Activated CD8-positive, alpha-beta memory T cell treated with anti-CD3 and anti-CD28 coated beads for 4 hours (primary cell): ENCODE data around the gene FAM227B.

ENCODE experiments used
- DNase-seq, 2 donors: peaks; one replicate each; pipeline ENCODE4 v3.0.0-alpha.2; 2020; ENCODE audit warnings: low read depth in 2 of 2

Gene FAM227B

DNA sequence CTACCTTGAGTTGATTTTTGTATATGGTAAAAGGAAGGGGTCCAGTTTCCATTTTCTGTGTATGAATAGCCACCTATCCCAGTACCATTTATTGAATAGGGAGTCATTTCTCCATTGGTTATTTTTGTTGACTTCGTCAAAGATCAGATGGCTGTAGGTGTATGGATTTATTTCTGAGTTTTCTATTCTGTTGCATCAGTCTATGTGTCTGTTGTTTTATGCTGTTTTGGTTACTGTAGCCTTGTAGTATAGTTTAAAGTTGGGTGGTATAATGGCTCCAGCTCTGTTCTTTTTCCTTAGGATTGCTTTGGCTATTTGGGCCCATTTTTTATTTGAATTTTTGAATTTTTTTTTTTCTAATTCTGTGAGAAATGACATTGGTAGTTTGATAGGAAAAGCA lies 323.0 kb downstream of the FAM227B start:
- DNase-seq = no peak

DNA sequence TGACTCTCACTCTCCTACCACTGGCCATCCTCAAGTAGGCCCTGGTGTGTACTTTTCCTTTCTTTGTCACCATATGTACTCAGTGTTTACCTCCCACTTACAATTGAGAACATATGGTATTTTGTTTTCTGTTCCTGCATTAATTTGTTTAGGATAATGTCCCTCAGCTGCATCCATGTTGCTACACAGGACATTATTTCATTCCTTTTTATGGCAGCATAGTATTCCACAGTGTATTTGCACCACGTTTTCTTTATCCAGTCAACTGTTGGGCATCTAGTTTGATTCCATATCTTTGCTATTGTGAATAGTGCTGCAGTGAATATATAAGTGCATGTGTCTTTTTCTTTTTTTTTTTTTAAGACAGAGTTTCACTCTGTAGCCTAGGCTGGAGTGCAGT lies 324.4 kb downstream of the FAM227B start:
- DNase-seq = no peak

DNA sequence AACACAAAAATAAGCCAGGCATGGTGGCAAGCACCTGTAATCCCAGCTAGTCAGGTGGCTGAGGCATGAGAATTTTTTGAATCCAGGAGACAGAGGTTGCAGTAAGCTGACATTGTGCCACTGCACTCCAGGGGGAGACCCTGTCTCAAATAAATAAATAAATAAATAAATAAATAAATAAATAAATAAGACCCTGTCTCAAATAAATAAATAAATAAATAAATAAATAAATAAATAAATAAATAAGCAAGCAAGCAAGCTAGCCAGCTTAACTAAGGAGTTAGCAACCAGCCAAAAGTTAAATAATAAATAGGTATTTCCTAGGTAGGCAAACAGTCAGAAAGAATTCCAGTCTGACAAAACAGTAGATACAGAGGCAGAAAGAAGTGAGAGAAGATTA lies 326.7 kb downstream of the FAM227B start:
- no peak for DNase-seq

DNA sequence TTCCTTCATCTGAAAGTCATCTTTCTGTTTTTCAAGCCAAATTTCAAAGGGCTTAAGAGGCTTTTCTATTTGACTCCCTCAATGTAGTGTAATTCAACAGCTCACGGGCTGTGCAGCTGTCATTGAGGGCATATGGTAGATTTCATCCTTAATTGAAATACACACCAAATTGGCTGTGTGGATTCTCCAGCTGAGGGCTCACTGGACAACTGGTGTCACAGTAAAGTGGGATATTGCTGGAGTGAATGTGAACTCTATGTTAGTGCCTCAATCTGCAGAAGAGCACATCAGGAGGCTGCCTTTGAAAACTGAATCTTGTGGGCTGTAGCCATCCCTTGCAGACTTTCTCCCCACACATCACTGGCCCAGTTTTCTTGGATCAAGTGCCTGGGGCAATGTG lies 330.4 kb downstream of the FAM227B start:
- no peak for DNase-seq

DNA sequence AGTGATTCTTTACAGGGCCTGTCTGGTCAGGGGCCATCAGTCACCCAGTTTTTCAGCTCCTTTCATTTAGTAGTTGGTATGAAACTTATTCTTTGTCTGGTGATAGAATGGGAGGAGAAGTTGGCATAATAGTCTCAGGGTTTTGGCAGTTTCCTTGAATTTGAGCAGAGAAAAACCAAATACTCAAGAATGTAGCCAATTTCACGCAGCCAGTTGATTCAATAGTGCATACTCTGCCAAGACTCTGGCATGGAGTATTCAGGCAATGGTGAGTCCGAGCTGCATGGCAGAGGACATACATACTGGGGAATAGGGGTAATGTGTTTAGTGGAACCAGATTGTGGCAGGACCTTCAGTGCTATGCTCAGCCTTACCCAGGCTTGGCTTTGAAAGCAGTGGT lies 332.2 kb downstream of the FAM227B start:
- DNase-seq = no peak

DNA sequence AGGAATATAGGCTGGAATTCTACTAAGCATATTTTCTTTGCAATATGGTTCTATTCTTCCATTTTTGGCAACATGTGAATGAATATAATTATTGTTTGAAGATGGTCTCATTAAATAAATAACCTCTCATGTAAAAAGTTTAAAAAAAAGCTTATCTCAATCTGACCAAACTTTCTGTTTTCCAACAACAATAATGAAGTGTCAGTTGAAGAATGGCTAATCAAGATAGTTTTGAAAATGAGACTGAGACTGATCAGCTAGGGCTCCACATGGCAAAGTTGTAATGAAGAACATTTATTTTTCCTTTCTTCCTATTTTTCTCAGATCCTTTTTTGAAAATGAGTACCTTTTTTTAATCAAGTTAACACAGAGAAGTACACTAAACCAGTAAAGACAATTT lies 333.1 kb downstream of the FAM227B start:
- no peak for DNase-seq

DNA sequence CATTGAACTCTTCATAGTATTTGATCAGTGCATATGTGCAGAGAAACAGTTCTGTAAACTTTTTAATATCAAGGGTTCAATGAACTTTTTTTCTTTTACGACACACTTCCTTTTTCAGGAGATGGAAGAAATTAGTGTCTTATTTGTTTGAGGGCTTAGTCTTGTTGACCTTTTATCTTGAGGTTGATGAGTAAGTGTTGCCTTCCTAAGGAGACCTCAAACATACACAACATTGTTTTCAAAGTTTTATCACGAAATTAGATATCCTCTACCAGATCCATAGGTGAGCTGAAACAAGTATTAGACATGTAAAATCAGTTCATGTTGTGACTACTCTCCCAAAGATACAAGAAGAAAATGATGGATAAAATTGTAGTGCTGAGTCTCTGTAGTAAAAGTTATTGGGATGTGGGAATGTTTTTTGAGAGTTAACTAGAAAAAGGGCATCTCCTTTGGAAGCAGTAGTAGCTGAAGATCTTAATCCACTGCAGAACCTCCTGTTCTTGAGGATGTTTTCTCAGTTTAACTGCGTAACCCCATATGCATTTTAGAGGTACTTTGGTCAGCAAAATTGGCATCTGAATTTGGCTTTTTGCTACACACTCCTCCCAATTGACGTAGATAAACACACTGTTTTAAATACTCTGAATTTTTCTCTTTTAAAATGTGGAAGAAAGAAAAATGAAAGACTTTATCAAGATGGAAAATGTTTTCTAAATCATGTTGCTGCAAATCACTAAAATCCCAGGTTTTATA lies 333.8 kb downstream of the FAM227B start:
- DNase-seq = no peak

DNA sequence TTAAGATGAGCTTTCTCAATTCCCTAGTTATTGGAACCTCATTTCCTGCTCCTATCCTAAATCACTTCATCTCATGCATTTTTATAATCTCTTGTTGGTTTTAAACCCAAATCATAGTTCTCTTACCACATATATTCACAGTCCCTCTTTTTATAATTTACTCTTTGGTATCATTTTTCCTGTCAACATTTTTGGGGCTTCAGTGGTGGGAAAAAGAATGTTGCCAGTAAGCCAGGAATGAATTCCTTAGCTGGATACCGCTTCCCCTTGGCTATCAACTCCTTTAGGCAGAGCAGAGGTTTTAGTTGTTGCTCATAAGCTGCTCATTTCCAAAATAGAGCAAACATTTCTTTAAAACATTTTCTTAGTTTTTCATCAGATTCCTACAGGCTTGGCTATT lies 338.3 kb downstream of the FAM227B start:
- no peak for DNase-seq

DNA sequence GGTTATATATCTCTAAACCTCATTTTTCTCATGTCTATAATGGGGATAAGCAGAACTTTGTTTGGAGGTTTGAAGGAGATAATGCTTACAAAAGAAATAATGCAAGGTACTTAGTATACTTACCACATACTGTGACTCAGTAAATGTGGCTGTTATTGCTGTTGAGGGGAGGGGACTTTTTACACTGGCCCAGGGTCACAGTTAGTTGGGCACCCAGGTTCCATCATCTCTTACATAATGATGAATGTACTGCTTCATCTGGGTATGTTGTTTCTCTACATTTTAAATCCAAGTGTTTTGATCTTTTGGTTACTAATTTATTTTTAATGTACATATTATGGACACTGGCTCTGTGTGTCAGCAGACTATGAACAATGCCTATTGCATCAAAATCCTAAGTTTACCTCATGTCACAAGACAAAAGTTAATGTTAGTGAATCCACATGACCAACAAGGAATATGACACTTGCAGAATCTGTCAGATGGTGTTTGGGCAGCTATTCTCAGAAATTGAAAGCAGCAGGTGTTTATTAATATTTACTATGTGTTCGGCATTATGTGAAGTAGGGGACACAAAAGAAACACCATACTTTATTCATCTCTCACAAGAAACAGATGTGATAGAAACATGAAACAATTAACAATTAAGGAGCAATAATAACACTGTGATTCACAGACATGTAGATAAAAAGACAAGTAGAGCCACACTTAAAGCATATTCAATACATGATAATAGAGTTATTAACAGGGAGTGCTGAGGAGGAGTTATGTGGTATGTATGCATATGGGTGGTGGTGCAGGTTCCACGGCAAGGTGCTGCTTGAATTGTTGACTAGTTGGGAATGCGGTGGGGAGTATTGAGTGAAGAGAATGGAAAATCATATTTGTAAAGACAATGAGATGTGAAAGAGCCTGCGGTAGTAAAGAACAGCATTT lies 340.8 kb downstream of the FAM227B start:
- DNase-seq = no peak

DNA sequence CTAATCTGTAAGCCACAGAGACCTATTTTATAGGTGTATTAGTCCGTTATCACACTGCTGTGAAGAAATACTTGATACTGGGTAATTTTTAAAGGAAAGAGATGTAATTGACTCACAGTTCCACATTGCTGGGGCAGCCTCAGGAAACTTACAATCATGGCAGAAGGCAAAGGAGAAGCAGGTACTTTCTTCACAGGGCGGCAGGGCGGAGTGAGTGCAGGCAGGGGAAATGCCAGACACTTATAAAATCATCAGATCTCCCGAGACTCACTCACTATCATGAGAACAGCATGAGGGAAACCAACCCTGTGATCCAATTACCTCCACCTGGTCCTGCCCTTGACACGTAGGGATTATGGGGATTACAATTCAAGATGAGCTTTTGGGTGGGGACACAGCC lies 341.9 kb downstream of the FAM227B start:
- no peak for DNase-seq
